Endodermal cell (in vitro differentiated cells): ENCODE data around the gene GCN1. TPM values are rescaled to one million over a fixed set of nuclear protein-coding genes. Genes with fewer than 3 reads are reported as not detected.

Experiments used
- DNase-seq: peaks from one replicate; pipeline ENCODE4 v3.0.0-alpha.2; 2017
- H3K27ac ChIP-seq: 2 replicates; pipeline ENCODE4 v1.5.1; 2013; ENCODE audit warnings: mild to moderate bottlenecking, low read depth, low read length, moderate library complexity
- H3K27me3 ChIP-seq: 2 replicates; pipeline ENCODE4 v1.6.1; 2013; ENCODE audit warnings: mild to moderate bottlenecking, low read length, moderate library complexity; ENCODE audit not compliant: insufficient read depth, control insufficient read depth, poor library complexity, severe bottlenecking
- H3K36me3 ChIP-seq: 2 replicates; pipeline ENCODE4 v1.7.0; 2013; ENCODE audit warnings: mild to moderate bottlenecking, low read length, moderate library complexity; ENCODE audit not compliant: control insufficient read depth, insufficient read depth
- H3K4me1 ChIP-seq: one replicate; pipeline ENCODE4 v1.7.0; 2013; ENCODE audit warnings: low read length; ENCODE audit not compliant: control insufficient read depth, insufficient read depth
- H3K4me3 ChIP-seq: 2 replicates; pipeline ENCODE4 v1.5.1; 2013; ENCODE audit warnings: mild to moderate bottlenecking, low read length, moderate library complexity
- H3K9ac ChIP-seq: 2 replicates; pipeline ENCODE4 v1.6.1; 2013; ENCODE audit warnings: mild to moderate bottlenecking, low read length, moderate library complexity; ENCODE audit not compliant: poor library complexity, severe bottlenecking; ENCODE audit errors: extremely low read depth
- H3K9me3 ChIP-seq: 2 replicates; pipeline ENCODE4 v1.6.1; 2013; ENCODE audit warnings: mild to moderate bottlenecking, low read length, moderate library complexity; ENCODE audit not compliant: control insufficient read depth
- H3K27ac Mint-ChIP-seq: 2 replicates; pipeline ENCODE4 v1.8.0; 2020; ENCODE audit warnings: mixed read lengths
- H3K27me3 Mint-ChIP-seq: 2 replicates; pipeline ENCODE4 v1.8.0; 2021; ENCODE audit warnings: mild to moderate bottlenecking, mixed read lengths; ENCODE audit not compliant: insufficient read depth
- H3K36me3 Mint-ChIP-seq: 2 replicates; pipeline ENCODE4 v1.8.0; 2020; ENCODE audit warnings: low read depth, mixed read lengths
- H3K4me1 Mint-ChIP-seq: 2 replicates; pipeline ENCODE4 v1.8.0; 2020; ENCODE audit warnings: mixed read lengths
- H3K4me3 Mint-ChIP-seq: 2 replicates; pipeline ENCODE4 v1.8.0; 2020; ENCODE audit warnings: mild to moderate bottlenecking, moderate library complexity, mixed read lengths
- H3K9me3 Mint-ChIP-seq: 2 replicates; pipeline ENCODE4 v1.8.0; 2020; ENCODE audit warnings: mild to moderate bottlenecking, mixed read lengths
- WGBS, 2 experiments: methylation state at CpG; one replicate each; pipeline versions ENCODE4 v1.1.5 to v1.1.7; 2013; ENCODE audit warnings: missing lambda C conversion rate in 2 of 2, mixed read lengths in 1 of 2; ENCODE audit not compliant: insufficient coverage in 1 of 2, insufficient read length in 1 of 2; 5-methylcytosine and 5-hydroxymethylcytosine counted together
- total RNA-seq, 2 donors: library from RNA; stranded (reverse); fragmentation: NEBNext Ultra II Directional in 1 of 2; extraction: Animal tissue kit (Norgen Biotek cat#: 25700) in 1 of 2; gene quantifications; 2 replicates in 1 of 2; 3 replicates in 1 of 2; pipeline ENCODE4 v1.2.1, GENCODE V29; 2021
- TF ChIP-seq, protein P1 (sequence below): fragments of 200-600 bp; sonication (generic); conservative IDR thresholded peaks from 2 replicates; pipeline ENCODE4 v1.5.0; 2021; ENCODE audit warnings: antibody characterized with exemption, mild to moderate bottlenecking

The GCN1 gene
- total RNA-seq, 2 donors from 2014 or later, result 133 to 143 TPM

- no peaks in the 10 kb centered on the region for H3K4me1 ChIP-seq
These were observed 12.4 kb downstream of the GCN1 start for GRCh38 chr12:120181991-120182631.

GRCh38 chr12:120180975-120181374, 13.5 kb downstream of the GCN1 start:
- no peak for DNase-seq
- no peaks in the 10 kb centered on the region for H3K27me3 ChIP-seq
- no peak overlapping the region for H3K9ac ChIP-seq
- Mint-ChIP-seq H3K4me3 (no peak overlapping the region), H3K36me3 (peaks cover 79% of the 10 kb centered on the region), H3K9me3 (no peaks in the 10 kb centered on the region), H3K27me3 (no peaks in the 10 kb centered on the region), H3K27ac (no peak overlapping the region), H3K4me1 (no peaks in the 10 kb centered on the region)
- H3K4me3 ChIP-seq, result no peak overlapping the region
- no peak overlapping the region for H3K27ac ChIP-seq
- 97 to 100% methylated on average over 1 to 6 of the region's 7 CpGs for WGBS, 2 experiments
- H3K36me3 ChIP-seq, result peaks cover 86% of the 10 kb centered on the region
- no peaks in the 10 kb centered on the region for H3K4me1 ChIP-seq
- H3K9me3 ChIP-seq, result no peaks in the 10 kb centered on the region
- TF ChIP-seq, protein P1, sequence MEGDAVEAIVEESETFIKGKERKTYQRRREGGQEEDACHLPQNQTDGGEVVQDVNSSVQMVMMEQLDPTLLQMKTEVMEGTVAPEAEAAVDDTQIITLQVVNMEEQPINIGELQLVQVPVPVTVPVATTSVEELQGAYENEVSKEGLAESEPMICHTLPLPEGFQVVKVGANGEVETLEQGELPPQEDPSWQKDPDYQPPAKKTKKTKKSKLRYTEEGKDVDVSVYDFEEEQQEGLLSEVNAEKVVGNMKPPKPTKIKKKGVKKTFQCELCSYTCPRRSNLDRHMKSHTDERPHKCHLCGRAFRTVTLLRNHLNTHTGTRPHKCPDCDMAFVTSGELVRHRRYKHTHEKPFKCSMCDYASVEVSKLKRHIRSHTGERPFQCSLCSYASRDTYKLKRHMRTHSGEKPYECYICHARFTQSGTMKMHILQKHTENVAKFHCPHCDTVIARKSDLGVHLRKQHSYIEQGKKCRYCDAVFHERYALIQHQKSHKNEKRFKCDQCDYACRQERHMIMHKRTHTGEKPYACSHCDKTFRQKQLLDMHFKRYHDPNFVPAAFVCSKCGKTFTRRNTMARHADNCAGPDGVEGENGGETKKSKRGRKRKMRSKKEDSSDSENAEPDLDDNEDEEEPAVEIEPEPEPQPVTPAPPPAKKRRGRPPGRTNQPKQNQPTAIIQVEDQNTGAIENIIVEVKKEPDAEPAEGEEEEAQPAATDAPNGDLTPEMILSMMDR, result no peak

More at GRCh38 chr12:120181991-120182631, 12.4 kb downstream of the GCN1 start:
- peak; percentile 60 for DNase-seq
- peaks cover 78% of the 10 kb centered on the region for H3K36me3 Mint-ChIP-seq
- peak overlapping the region; percentile 30 for H3K27ac Mint-ChIP-seq
- Histone ChIP-seq H3K4me3 (no peak overlapping the region), H3K27ac (no peak overlapping the region), H3K9ac (no peak overlapping the region), H3K36me3 (peaks cover 87% of the 10 kb centered on the region), H3K9me3 (no peaks in the 10 kb centered on the region), H3K27me3 (no peaks in the 10 kb centered on the region)
- H3K9me3 Mint-ChIP-seq, result no peaks in the 10 kb centered on the region
- H3K4me3 Mint-ChIP-seq, result no peak overlapping the region
- TF ChIP-seq, protein P1, result peak; percentile 40
- no peaks in the 10 kb centered on the region for H3K27me3 Mint-ChIP-seq
- WGBS, 2 experiments, result 91 to 93% methylated on average over 4 to 8 of the region's 8 CpGs
- H3K4me1 Mint-ChIP-seq, result no peaks in the 10 kb centered on the region

GRCh38 chr12:120175537-120175936, 19.0 kb downstream of the GCN1 start:
- Histone ChIP-seq H3K36me3 (peaks cover 93% of the 10 kb centered on the region), H3K9me3 (no peaks in the 10 kb centered on the region), H3K27me3 (no peaks in the 10 kb centered on the region), H3K9ac (no peak overlapping the region), H3K4me1 (no peaks in the 10 kb centered on the region), H3K4me3 (no peak overlapping the region), H3K27ac (no peak overlapping the region)
- Mint-ChIP-seq H3K36me3 (peaks cover 79% of the 10 kb centered on the region), H3K4me3 (no peak overlapping the region), H3K9me3 (no peaks in the 10 kb centered on the region), H3K4me1 (no peaks in the 10 kb centered on the region), H3K27ac (no peak overlapping the region), H3K27me3 (no peaks in the 10 kb centered on the region)
- WGBS, 2 experiments, result 92 to 100% methylated on average over 11 of the region's 11 CpGs
- TF ChIP-seq, protein P1, result no peak
- DNase-seq, result no peak
